ENCODE results near the gene MUC20. TPM values are rescaled to one million over a fixed set of nuclear protein-coding genes. Genes with fewer than 3 reads are reported as not detected.

Gene MUC20
- polyA plus RNA-seq, 1 donor from 2014 or later: 3.0 TPM

GRCh38 chr3:195698325-195698646 is 22.5 kb upstream of the MUC20 start:
- Histone ChIP-seq H3K79me2 (replicated peaks; ENCODE audit: insufficient read depth, low read length) (no peaks in the 10 kb centered on the region), H4K20me1 (ENCODE audit: insufficient read depth) (no peaks in the 10 kb centered on the region), H3K36me3 (ENCODE audit: insufficient read depth, low read length) (no peaks in the 10 kb centered on the region), H3K27me3 (ENCODE audit: insufficient read depth, low read depth, low read length) (no peaks in the 10 kb centered on the region), H3F3A (ENCODE audit: insufficient read depth, low read length, poor library complexity, severe bottlenecking) (no peaks in the 10 kb centered on the region), H3K9ac (ENCODE audit: low read length) (no peak overlapping the region), H3K4me2 (ENCODE audit: low read length) (no peak overlapping the region), H3K9me2 (ENCODE audit: insufficient read depth, low read length) (no peaks in the 10 kb centered on the region), H3K9me3 (ENCODE audit: low read length) (no peaks in the 10 kb centered on the region), H3K27ac (ENCODE audit: low read length) (no peak overlapping the region), H2AFZ (ENCODE audit: low read depth, low read length) (no peak overlapping the region), H3K4me3 (ENCODE audit: low read length) (no peak overlapping the region)
- TF ChIP-seq, protein P1, sequence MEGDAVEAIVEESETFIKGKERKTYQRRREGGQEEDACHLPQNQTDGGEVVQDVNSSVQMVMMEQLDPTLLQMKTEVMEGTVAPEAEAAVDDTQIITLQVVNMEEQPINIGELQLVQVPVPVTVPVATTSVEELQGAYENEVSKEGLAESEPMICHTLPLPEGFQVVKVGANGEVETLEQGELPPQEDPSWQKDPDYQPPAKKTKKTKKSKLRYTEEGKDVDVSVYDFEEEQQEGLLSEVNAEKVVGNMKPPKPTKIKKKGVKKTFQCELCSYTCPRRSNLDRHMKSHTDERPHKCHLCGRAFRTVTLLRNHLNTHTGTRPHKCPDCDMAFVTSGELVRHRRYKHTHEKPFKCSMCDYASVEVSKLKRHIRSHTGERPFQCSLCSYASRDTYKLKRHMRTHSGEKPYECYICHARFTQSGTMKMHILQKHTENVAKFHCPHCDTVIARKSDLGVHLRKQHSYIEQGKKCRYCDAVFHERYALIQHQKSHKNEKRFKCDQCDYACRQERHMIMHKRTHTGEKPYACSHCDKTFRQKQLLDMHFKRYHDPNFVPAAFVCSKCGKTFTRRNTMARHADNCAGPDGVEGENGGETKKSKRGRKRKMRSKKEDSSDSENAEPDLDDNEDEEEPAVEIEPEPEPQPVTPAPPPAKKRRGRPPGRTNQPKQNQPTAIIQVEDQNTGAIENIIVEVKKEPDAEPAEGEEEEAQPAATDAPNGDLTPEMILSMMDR (IDR thresholded peaks at IDR 0.05; ENCODE audit: poor library complexity, severe bottlenecking): no peak
- TF ChIP-seq SMC3 (conservative IDR thresholded peaks at IDR 0.05; ENCODE audit: poor library complexity) (no peak), RAD21 (conservative IDR thresholded peaks at IDR 0.05) (no peak), TAF1 (IDR thresholded peaks at IDR 0.05; ENCODE audit: low read depth) (no peak), EP300 (conservative IDR thresholded peaks at IDR 0.05; ENCODE audit: poor library complexity, severe bottlenecking) (no peak), POLR2AphosphoS5 (IDR thresholded peaks at IDR 0.05) (no peak), REST (IDR thresholded peaks at IDR 0.05; ENCODE audit: borderline replicate concordance) (no peak), MXI1 (conservative IDR thresholded peaks at IDR 0.05; ENCODE audit: poor library complexity, severe bottlenecking) (no peak), EZH2 (IDR thresholded peaks at IDR 0.05; ENCODE audit: borderline replicate concordance, insufficient read depth, low read length, poor library complexity, severe bottlenecking) (no peak)

DNA sequence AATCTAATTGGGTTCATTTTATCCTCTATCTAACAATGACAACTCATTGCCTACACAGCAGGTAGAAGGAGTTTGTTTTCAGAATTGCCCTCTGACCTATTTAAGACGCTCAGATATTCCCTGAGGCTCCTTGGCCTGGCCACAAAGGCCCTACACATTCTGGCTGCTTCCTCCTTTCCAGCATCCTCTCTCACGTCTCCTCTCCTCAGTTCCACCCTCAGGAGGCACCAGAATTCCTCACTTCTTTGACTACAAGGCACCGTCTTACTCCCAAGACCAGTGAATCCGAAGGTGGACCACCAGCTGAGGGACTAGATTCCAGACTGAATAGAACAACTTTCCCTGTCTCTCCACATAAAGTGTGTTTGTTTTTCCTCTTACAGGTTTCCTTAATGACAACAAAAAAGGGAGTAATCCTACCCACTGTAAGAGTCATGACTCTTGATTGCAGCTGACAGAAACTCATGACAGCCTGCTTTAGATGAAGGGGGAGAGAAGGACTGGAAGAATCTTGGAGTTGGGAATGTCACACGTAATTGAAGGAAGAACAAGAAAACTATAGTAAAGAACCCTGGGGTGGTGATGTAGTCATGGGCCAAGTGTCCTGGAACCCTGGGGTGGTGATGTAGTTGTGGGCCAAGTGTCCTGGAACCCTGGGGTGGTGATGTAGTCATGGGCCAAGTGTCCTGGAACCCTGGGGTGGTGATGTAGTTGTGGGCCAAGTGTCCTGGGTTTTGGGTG is 22.0 kb upstream of the MUC20 start:
- H3K27me3 ChIP-seq (ENCODE audit: insufficient read depth, low read depth, low read length): no peaks in the 10 kb centered on the region
- H2AFZ ChIP-seq (ENCODE audit: low read depth, low read length): no peak overlapping the region
- H3K9me2 ChIP-seq (ENCODE audit: insufficient read depth, low read length): no peaks in the 10 kb centered on the region
- H3K36me3 ChIP-seq (ENCODE audit: insufficient read depth, low read length): no peaks in the 10 kb centered on the region
- no peak overlapping the region for H3K4me3 ChIP-seq (ENCODE audit: low read length)
- no peak overlapping the region for H3K4me2 ChIP-seq (ENCODE audit: low read length)
- no peak overlapping the region for H3K27ac ChIP-seq (ENCODE audit: low read length)
- no peak overlapping the region for H3K9ac ChIP-seq (ENCODE audit: low read length)
- no peaks in the 10 kb centered on the region for H4K20me1 ChIP-seq (ENCODE audit: insufficient read depth)
- H3K79me2 ChIP-seq (replicated peaks; ENCODE audit: insufficient read depth, low read length): no peaks in the 10 kb centered on the region
- H3F3A ChIP-seq (ENCODE audit: insufficient read depth, low read length, poor library complexity, severe bottlenecking): no peaks in the 10 kb centered on the region
- no peaks in the 10 kb centered on the region for H3K9me3 ChIP-seq (ENCODE audit: low read length)
- TF ChIP-seq EZH2 (IDR thresholded peaks at IDR 0.05; ENCODE audit: borderline replicate concordance, insufficient read depth, low read length, poor library complexity, severe bottlenecking): no peak
- TF ChIP-seq POLR2AphosphoS5 (IDR thresholded peaks at IDR 0.05): no peak
- TF ChIP-seq EP300 (conservative IDR thresholded peaks at IDR 0.05; ENCODE audit: poor library complexity, severe bottlenecking): no peak
- TF ChIP-seq REST (IDR thresholded peaks at IDR 0.05; ENCODE audit: borderline replicate concordance): no peak
- TF ChIP-seq MXI1 (conservative IDR thresholded peaks at IDR 0.05; ENCODE audit: poor library complexity, severe bottlenecking): no peak
- no peak for TF ChIP-seq TAF1 (IDR thresholded peaks at IDR 0.05; ENCODE audit: low read depth)
- TF ChIP-seq SMC3 (conservative IDR thresholded peaks at IDR 0.05; ENCODE audit: poor library complexity): no peak
- TF ChIP-seq RAD21 (conservative IDR thresholded peaks at IDR 0.05): no peak
- TF ChIP-seq, protein P1 (IDR thresholded peaks at IDR 0.05; ENCODE audit: poor library complexity, severe bottlenecking): no peak
